OCI-LY7 (cell line): ENCODE measurements around the gene LEPROT.

Experiments
- EZH2phosphoT487 ChIP-seq: fragments of 200-600 bp; sonication (generic); IDR thresholded peaks from 2 replicates; pipeline ENCODE4 v1.6.1; 2018; ENCODE audit warnings: low read depth, borderline replicate concordance, mild to moderate bottlenecking, mixed run types, antibody characterized with exemption, low read length, moderate library complexity, mixed read lengths
- TF ChIP-seq, protein P1 (sequence below): fragments of 200-600 bp; sonication (generic); conservative IDR thresholded peaks from 2 replicates; pipeline ENCODE4 v1.5.1; 2014; ENCODE audit warnings: mild to moderate bottlenecking, antibody characterized with exemption, low read length, moderate library complexity, mixed read lengths

DNA sequence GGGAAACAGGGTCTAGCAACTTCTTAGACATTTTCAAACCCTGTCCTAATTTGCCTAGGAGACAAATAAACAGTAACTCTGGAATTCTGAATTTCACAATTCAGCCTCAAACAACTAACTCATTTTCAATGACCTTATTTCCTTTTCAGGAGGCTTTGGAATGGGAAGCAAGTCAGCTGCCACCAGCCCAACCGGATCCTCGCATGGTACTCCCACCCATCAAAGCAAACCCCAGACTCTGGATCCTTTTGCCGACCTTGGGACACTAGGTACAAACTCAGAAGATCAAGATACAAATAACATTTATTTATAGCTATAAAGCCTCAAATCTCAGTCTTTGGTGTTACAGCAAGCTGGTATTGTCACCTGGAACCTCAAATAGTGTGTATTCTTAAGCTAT lies 18.9 kb upstream of the LEPROT start:
- TF ChIP-seq, protein P1, sequence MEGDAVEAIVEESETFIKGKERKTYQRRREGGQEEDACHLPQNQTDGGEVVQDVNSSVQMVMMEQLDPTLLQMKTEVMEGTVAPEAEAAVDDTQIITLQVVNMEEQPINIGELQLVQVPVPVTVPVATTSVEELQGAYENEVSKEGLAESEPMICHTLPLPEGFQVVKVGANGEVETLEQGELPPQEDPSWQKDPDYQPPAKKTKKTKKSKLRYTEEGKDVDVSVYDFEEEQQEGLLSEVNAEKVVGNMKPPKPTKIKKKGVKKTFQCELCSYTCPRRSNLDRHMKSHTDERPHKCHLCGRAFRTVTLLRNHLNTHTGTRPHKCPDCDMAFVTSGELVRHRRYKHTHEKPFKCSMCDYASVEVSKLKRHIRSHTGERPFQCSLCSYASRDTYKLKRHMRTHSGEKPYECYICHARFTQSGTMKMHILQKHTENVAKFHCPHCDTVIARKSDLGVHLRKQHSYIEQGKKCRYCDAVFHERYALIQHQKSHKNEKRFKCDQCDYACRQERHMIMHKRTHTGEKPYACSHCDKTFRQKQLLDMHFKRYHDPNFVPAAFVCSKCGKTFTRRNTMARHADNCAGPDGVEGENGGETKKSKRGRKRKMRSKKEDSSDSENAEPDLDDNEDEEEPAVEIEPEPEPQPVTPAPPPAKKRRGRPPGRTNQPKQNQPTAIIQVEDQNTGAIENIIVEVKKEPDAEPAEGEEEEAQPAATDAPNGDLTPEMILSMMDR, result no peak
- no peak for TF ChIP-seq EZH2phosphoT487
